ENCODE data around the gene LMAN1L.

LMAN1L gene

DNA sequence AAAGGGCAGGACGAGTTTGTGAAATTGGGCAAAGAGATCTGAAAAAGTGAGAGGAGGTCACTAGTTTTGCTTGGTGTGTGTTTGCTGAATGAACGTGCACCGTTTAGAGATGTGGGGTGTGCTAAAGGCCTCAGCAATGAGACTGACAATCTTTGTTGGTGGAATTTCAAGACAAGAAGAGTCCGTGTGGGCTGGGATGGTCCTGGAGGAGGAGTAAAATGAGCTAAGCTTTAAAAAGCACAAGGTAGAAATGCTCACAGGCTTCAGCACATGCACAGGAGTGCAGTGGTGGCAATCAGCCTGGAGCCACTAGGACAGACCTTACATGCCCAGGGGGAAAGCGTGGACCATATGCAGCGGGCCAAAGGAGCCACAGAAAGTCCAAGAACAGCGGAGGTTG is 12.3 kb downstream of the LMAN1L start:
- no peaks in the 10 kb centered on the region for H3K36me3 ChIP-seq (ENCODE audit: insufficient read depth, low read length)
- H3K27me3 ChIP-seq (ENCODE audit: insufficient read depth, low read length), result peaks cover 42% of the 10 kb centered on the region
- no peak overlapping the region for H3K9ac ChIP-seq (ENCODE audit: low read depth, low read length)
- no peak overlapping the region for H3K27ac ChIP-seq (ENCODE audit: low read depth, low read length)
- peaks cover 22% of the 10 kb centered on the region; the same call in 1 of the 2 replicates for H3K4me1 ChIP-seq (ENCODE audit: insufficient read depth, low read length)
- H3K4me3 ChIP-seq (ENCODE audit: low read length), result no peak overlapping the region
- H3K9me3 ChIP-seq (ENCODE audit: insufficient read depth, low read depth, low read length), result no peaks in the 10 kb centered on the region
- WGBS, result 85% methylated on average over 7 of the region's 7 CpGs

DNA sequence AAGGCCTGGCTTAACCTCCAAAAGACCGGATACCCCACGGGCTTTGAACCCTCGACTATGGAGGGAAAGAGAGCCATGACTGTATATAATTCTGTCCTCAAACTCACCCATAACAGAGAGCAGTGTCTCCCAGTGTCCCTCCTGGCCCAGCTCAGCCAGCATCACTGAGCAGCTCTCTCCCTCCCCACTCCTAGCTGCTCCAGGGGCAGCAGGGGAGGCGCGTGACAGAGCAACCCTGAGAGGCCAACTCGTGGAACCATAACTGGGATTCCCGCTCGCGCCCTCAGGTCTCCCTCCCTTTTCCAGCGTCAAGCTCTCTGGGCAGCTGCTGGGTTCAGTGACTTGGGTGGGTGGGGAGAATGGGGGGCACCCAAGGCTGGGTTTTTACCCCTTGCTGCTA is 13.2 kb downstream of the LMAN1L start:
- Histone ChIP-seq H3K4me3 (ENCODE audit: low read length) (no peak overlapping the region), H3K4me1 (ENCODE audit: insufficient read depth, low read length) (peaks cover 19% of the 10 kb centered on the region; the same call in 1 of the 2 replicates), H3K36me3 (ENCODE audit: insufficient read depth, low read length) (no peaks in the 10 kb centered on the region), H3K9me3 (ENCODE audit: insufficient read depth, low read depth, low read length) (no peaks in the 10 kb centered on the region), H3K27me3 (ENCODE audit: insufficient read depth, low read length) (peaks cover 42% of the 10 kb centered on the region), H3K27ac (ENCODE audit: low read depth, low read length) (no peak overlapping the region), H3K9ac (ENCODE audit: low read depth, low read length) (no peak overlapping the region)
- WGBS, result 74% methylated on average over 10 of the region's 10 CpGs

DNA sequence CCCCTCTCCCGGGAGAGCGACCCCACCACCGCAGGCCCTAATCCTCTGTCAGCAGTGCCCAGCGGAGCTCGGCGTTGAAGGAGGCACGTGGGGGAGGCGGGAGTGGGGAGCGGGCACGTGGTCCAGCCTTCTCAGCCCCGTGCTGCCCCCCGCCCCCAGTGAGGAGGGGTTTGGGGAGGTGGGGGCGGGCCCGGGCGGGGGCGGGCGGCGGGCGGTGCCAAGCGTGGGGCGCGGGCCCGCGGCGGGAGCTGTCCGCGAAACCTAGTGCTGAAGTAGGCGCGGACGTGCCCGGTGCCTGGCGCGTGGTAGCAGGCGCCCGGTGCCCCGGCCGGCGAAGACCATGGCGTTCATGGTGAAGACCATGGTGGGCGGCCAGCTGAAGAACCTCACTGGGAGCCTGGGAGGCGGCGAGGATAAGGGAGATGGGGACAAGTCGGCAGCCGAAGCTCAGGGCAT is 13.8 kb downstream of the LMAN1L start, which contains the start of gene CPLX3:
Gene CPLX3 (plus strand): TSS at position 264 of the 456 bp plus-strand sequence. CDS start 77 bp downstream, at position 341.
- Histone ChIP-seq H3K9ac (ENCODE audit: low read depth, low read length) (no peak within 1 kb of the TSS), H3K9me3 (ENCODE audit: insufficient read depth, low read depth, low read length) (no peaks in the 10 kb centered on the region), H3K27me3 (ENCODE audit: insufficient read depth, low read length) (peaks cover 42% of the 10 kb centered on the region), H3K4me3 (ENCODE audit: low read length) (peak within 1 kb of the TSS; percentile 30; the same call in 1 of the 2 replicates), H3K27ac (ENCODE audit: low read depth, low read length) (no peak within 1 kb of the TSS), H3K4me1 (ENCODE audit: insufficient read depth, low read length) (peaks cover 14% of the 10 kb centered on the region; the same call in 1 of the 2 replicates), H3K36me3 (ENCODE audit: insufficient read depth, low read length) (no peaks in the 10 kb centered on the region)
- 9% methylated on average over 34 of the region's 44 CpGs for WGBS

DNA sequence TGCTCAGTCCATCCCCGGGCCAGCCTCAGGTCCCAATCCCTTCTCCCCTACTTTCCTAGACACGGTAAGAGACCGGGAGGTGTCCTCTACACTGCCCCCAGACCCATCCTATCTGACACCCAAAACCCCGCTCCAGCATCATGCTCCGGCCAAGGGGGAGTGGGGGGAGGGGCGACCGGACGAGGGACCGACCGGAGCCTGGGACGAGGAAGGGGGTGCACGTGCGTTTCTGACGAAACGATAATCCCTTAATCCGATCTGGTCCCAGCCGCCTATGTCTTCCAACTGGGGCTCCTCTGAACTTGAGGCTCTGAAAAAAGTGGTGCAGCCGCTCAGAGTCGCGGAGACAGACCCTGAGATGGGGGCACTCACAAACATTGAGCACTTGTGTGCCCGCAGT is 14.3 kb downstream of the LMAN1L start:
- 39% methylated on average over 21 of the region's 21 CpGs for WGBS
- no peaks in the 10 kb centered on the region for H3K9me3 ChIP-seq (ENCODE audit: insufficient read depth, low read depth, low read length)
- H3K9ac ChIP-seq (ENCODE audit: low read depth, low read length), result no peak overlapping the region
- H3K27ac ChIP-seq (ENCODE audit: low read depth, low read length), result no peak overlapping the region
- H3K36me3 ChIP-seq (ENCODE audit: insufficient read depth, low read length), result no peaks in the 10 kb centered on the region
- peak overlapping the region; percentile 30; the same call in 1 of the 2 replicates for H3K4me3 ChIP-seq (ENCODE audit: low read length)
- peaks cover 9% of the 10 kb centered on the region; the same call in 1 of the 2 replicates for H3K4me1 ChIP-seq (ENCODE audit: insufficient read depth, low read length)
- peaks cover 42% of the 10 kb centered on the region for H3K27me3 ChIP-seq (ENCODE audit: insufficient read depth, low read length)

DNA sequence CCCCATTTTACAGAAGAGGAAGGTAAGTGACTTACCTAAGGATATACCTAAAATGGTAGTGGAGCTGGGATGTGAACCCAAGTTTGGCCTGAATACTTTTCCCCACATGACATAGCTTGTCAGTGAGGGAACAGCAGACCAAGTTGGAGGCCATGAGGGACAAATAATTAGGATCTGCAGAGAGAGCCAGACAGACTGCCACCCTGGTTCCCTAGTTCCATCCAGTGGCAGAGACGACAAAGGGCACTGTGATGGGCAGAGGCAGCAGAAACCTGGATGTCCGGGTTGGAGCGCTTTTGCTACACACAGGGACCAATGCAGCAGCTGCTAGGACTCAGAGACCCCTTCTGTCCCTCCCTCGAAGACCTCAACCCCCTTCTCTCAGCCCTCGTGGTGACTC is 15.0 kb downstream of the LMAN1L start:
- peaks cover 42% of the 10 kb centered on the region for H3K27me3 ChIP-seq (ENCODE audit: insufficient read depth, low read length)
- 69% methylated on average over 5 of the region's 5 CpGs for WGBS
- no peaks in the 10 kb centered on the region for H3K36me3 ChIP-seq (ENCODE audit: insufficient read depth, low read length)
- no peak overlapping the region for H3K9ac ChIP-seq (ENCODE audit: low read depth, low read length)
- no peak overlapping the region for H3K4me3 ChIP-seq (ENCODE audit: low read length)
- no peaks in the 10 kb centered on the region for H3K9me3 ChIP-seq (ENCODE audit: insufficient read depth, low read depth, low read length)
- no peak overlapping the region for H3K27ac ChIP-seq (ENCODE audit: low read depth, low read length)
- H3K4me1 ChIP-seq (ENCODE audit: insufficient read depth, low read length), result peaks cover 9% of the 10 kb centered on the region; the same call in 1 of the 2 replicates

DNA sequence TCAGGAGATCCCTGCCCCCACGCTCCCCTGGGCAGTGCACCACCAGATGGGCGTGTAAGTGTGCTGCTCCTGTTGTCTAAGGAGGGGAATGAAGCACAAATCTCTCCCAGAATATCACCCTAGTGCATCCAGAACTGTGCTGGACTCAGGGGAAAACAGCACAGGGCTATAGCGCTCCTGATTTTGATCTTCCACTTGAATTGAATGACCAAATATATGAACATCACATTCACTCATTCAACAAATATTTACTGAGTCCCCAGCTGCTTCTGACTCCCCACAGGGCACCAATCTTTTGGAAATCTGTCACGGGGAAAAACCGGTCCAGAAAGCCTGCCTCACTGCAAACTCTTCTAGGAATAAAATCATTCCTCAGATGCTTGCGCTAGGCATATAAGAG is 16.2 kb downstream of the LMAN1L start:
- no peaks in the 10 kb centered on the region for H3K36me3 ChIP-seq (ENCODE audit: insufficient read depth, low read length)
- 82% methylated on average over 6 of the region's 6 CpGs for WGBS
- H3K4me1 ChIP-seq (ENCODE audit: insufficient read depth, low read length), result peaks cover 9% of the 10 kb centered on the region; the same call in 1 of the 2 replicates
- H3K9ac ChIP-seq (ENCODE audit: low read depth, low read length), result no peak overlapping the region
- no peaks in the 10 kb centered on the region for H3K9me3 ChIP-seq (ENCODE audit: insufficient read depth, low read depth, low read length)
- H3K4me3 ChIP-seq (ENCODE audit: low read length), result no peak overlapping the region
- H3K27me3 ChIP-seq (ENCODE audit: insufficient read depth, low read length), result peaks cover 42% of the 10 kb centered on the region
- H3K27ac ChIP-seq (ENCODE audit: low read depth, low read length), result no peak overlapping the region

DNA sequence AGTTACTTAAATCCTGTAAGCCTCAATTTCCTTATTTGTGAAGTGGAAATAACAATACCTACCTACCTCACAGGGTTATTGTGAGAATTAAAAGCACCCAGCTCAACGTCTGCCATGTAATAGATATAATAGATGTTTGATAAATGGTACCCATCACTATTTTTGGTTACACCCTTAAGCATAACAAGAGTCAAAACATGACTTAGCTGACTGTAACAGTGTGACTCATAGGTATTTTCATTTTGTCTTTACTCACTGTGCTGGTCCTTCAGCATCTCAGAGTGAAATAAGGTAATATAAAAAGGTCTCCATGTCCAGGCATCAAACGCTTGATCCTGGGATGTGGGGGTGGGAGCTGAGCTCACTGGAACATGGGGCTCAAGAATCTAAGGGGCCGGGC is 16.9 kb downstream of the LMAN1L start:
- Histone ChIP-seq H3K27ac (ENCODE audit: low read depth, low read length) (no peak overlapping the region), H3K9me3 (ENCODE audit: insufficient read depth, low read depth, low read length) (no peaks in the 10 kb centered on the region), H3K27me3 (ENCODE audit: insufficient read depth, low read length) (peaks cover 40% of the 10 kb centered on the region), H3K9ac (ENCODE audit: low read depth, low read length) (no peak overlapping the region), H3K4me1 (ENCODE audit: insufficient read depth, low read length) (peaks cover 9% of the 10 kb centered on the region; the same call in 1 of the 2 replicates), H3K4me3 (ENCODE audit: low read length) (no peak overlapping the region), H3K36me3 (ENCODE audit: insufficient read depth, low read length) (no peaks in the 10 kb centered on the region)
- WGBS, result 84% methylated on average over 2 of the region's 3 CpGs

DNA sequence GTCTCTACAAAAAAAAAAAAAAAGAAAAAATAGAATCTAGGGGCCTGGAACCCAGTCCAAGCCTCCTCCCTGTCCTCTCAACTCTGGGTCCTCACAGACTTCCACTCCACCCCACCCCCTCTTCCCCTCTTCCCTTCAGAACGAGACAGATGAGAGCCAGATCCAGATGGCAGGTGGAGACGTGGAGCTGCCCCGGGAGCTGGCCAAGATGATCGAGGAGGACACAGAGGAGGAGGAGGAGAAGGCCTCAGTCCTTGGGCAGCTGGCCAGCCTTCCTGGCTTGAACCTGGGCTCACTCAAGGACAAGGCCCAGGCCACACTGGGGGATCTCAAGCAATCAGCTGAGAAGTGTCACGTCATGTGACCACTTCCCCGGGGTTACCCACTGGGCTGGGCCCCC is 17.4 kb downstream of the LMAN1L start:
- H3K27me3 ChIP-seq (ENCODE audit: insufficient read depth, low read length), result peaks cover 35% of the 10 kb centered on the region
- no peak overlapping the region for H3K4me3 ChIP-seq (ENCODE audit: low read length)
- H3K4me1 ChIP-seq (ENCODE audit: insufficient read depth, low read length), result peaks cover 9% of the 10 kb centered on the region; the same call in 1 of the 2 replicates
- H3K27ac ChIP-seq (ENCODE audit: low read depth, low read length), result no peak overlapping the region
- H3K36me3 ChIP-seq (ENCODE audit: insufficient read depth, low read length), result no peaks in the 10 kb centered on the region
- 85% methylated on average over 6 of the region's 6 CpGs for WGBS
- no peaks in the 10 kb centered on the region for H3K9me3 ChIP-seq (ENCODE audit: insufficient read depth, low read depth, low read length)
- H3K9ac ChIP-seq (ENCODE audit: low read depth, low read length), result no peak overlapping the region

DNA sequence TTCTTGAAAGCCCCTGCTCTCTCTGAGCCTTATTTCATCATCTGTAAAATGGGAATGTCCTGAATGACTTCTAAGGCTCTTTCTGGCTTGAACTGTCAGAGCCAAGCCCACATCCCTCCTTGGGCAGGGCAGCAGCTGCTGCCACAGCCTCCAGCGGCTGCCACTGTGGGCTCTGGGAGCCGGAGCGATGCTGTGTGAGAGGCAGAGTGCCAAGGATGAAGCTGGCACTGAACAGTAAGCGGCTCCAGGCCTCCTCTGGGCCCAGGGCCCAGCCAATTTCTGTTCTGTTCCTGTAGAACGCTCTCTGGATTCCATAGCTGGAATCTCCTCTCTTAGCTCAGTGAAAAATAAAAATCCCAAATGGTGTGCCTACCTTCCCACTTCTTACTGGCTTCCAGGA is 18.2 kb downstream of the LMAN1L start:
- Histone ChIP-seq H3K4me3 (ENCODE audit: low read length) (no peak overlapping the region), H3K9ac (ENCODE audit: low read depth, low read length) (no peak overlapping the region), H3K9me3 (ENCODE audit: insufficient read depth, low read depth, low read length) (no peaks in the 10 kb centered on the region), H3K36me3 (ENCODE audit: insufficient read depth, low read length) (no peaks in the 10 kb centered on the region), H3K27me3 (ENCODE audit: insufficient read depth, low read length) (peaks cover 26% of the 10 kb centered on the region), H3K27ac (ENCODE audit: low read depth, low read length) (no peak overlapping the region), H3K4me1 (ENCODE audit: insufficient read depth, low read length) (peaks cover 9% of the 10 kb centered on the region; the same call in 1 of the 2 replicates)
- 90% methylated on average over 5 of the region's 5 CpGs for WGBS

DNA sequence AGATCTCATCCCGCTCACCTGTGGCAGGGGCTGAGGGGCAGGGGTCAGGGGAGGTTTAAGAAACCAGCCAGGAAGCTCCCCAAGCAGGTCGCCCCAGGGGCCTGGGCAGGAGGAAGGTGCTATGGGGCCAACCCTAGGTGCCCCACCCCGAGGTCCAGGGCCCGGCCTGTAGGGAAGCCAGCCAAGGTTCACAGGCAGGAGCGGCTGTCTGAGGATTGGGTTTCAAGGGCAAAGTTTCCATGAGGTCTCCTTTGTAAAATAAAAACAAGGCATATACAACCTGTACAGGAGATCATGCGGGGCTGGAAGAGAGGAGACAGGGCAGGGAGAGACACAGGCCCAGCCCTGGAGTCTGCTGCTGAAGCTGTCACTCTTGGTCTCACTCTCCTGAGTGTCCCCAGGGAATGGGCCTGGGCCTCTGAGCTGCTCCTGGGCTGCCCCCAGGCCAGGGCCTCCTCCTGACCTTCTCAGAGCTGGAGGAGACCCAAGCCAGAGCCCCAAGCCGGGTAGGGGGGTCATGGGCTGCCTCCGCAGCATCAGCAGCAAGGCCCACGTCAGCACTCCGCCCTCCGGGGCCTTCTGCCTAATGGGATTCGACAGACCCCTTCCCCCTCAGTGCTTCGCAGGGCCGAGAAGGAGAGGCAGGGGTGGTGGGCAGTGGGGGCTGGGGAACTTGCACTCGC is 19.3 kb downstream of the LMAN1L start:
- H3K4me3 ChIP-seq (ENCODE audit: low read length), result no peak overlapping the region

DNA sequence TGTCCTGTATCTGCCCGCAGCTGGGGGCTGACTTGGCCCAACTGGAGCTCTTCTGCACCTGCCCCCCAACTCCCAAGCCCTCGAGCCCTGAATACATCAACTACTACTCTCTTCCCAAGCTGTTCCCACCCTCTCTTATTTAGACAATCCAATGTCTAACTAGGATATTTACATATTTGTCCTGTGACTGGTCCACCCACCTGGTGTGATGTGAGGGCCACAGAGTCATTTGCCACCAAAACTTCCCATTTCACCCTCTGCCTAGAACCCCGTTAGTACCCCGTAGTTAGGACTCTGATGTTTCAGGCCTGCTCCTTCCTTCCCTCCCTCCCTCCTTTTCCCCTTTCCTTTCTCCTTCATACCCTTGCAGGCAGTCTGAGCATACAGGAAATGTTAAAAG is 20.2 kb downstream of the LMAN1L start:
- WGBS, result 87% methylated on average over 4 of the region's 4 CpGs
- H3K27ac ChIP-seq (ENCODE audit: low read depth, low read length), result no peak overlapping the region
- peaks cover 8% of the 10 kb centered on the region for H3K27me3 ChIP-seq (ENCODE audit: insufficient read depth, low read length)
- H3K36me3 ChIP-seq (ENCODE audit: insufficient read depth, low read length), result peaks cover 6% of the 10 kb centered on the region; the same call in 1 of the 2 replicates
- H3K9me3 ChIP-seq (ENCODE audit: insufficient read depth, low read depth, low read length), result no peaks in the 10 kb centered on the region
- no peak overlapping the region for H3K9ac ChIP-seq (ENCODE audit: low read depth, low read length)
- no peaks in the 10 kb centered on the region for H3K4me1 ChIP-seq (ENCODE audit: insufficient read depth, low read length)
- no peak overlapping the region for H3K4me3 ChIP-seq (ENCODE audit: low read length)

More for the DNA sequence above, 19.3 kb downstream of the LMAN1L start:
- peaks cover 17% of the 10 kb centered on the region for H3K27me3 ChIP-seq (ENCODE audit: insufficient read depth, low read length)
- no peak overlapping the region for H3K9ac ChIP-seq (ENCODE audit: low read depth, low read length)
- WGBS, result 82% methylated on average over 14 of the region's 15 CpGs
- peaks cover 4% of the 10 kb centered on the region; the same call in 1 of the 2 replicates for H3K4me1 ChIP-seq (ENCODE audit: insufficient read depth, low read length)
- no peaks in the 10 kb centered on the region for H3K9me3 ChIP-seq (ENCODE audit: insufficient read depth, low read depth, low read length)
- peaks cover 4% of the 10 kb centered on the region; the same call in 1 of the 2 replicates for H3K36me3 ChIP-seq (ENCODE audit: insufficient read depth, low read length)
- H3K27ac ChIP-seq (ENCODE audit: low read depth, low read length), result no peak overlapping the region
